IPS-18a (cell line): ENCODE data around the gene SMOC2.

Source experiments
- H3K27ac ChIP-seq: one replicate; pipeline ENCODE4 v1.5.1; 2013; ENCODE audit warnings: low read length
- H3K27me3 ChIP-seq: one replicate; pipeline ENCODE4 v1.6.1; 2013; ENCODE audit warnings: mild to moderate bottlenecking, low read length; ENCODE audit not compliant: control insufficient read depth, insufficient read depth
- H3K36me3 ChIP-seq: one replicate; pipeline ENCODE4 v1.6.1; 2013; ENCODE audit warnings: low read depth, low read length; ENCODE audit not compliant: control insufficient read depth
- H3K4me1 ChIP-seq: one replicate; pipeline ENCODE4 v1.6.1; 2013; ENCODE audit warnings: low read depth, low read length; ENCODE audit not compliant: control insufficient read depth
- H3K4me3 ChIP-seq: one replicate; pipeline ENCODE4 v1.5.1; 2013; ENCODE audit warnings: low read length
- H3K9ac ChIP-seq: one replicate; pipeline ENCODE4 v1.6.1; 2013; ENCODE audit warnings: mild to moderate bottlenecking, low read length, moderate library complexity
- H3K9me3 ChIP-seq: one replicate; pipeline ENCODE4 v1.6.1; 2013; ENCODE audit warnings: low read depth, low read length; ENCODE audit not compliant: control insufficient read depth

SMOC2 gene

GRCh38 chr6:168472363-168472762 lies 31.4 kb downstream of the SMOC2 start:
- Histone ChIP-seq H3K9me3 (no peaks in the 10 kb centered on the region), H3K9ac (no peak overlapping the region), H3K27ac (no peak overlapping the region), H3K4me1 (peaks cover 3% of the 10 kb centered on the region), H3K27me3 (no peaks in the 10 kb centered on the region), H3K4me3 (no peak overlapping the region), H3K36me3 (no peaks in the 10 kb centered on the region)

GRCh38 chr6:168473197-168473596 lies 32.2 kb downstream of the SMOC2 start:
- Histone ChIP-seq H3K4me1 (peaks cover 3% of the 10 kb centered on the region), H3K9me3 (no peaks in the 10 kb centered on the region), H3K36me3 (no peaks in the 10 kb centered on the region), H3K27me3 (no peaks in the 10 kb centered on the region), H3K4me3 (no peak overlapping the region), H3K9ac (no peak overlapping the region), H3K27ac (no peak overlapping the region)

GRCh38 chr6:168475188-168476013 lies 34.4 kb downstream of the SMOC2 start:
- H3K36me3 ChIP-seq: no peaks in the 10 kb centered on the region
- no peaks in the 10 kb centered on the region for H3K27me3 ChIP-seq
- H3K9me3 ChIP-seq: no peaks in the 10 kb centered on the region
- H3K4me3 ChIP-seq: no peak overlapping the region
- no peak overlapping the region for H3K27ac ChIP-seq
- no peak overlapping the region for H3K9ac ChIP-seq
- H3K4me1 ChIP-seq: no peaks in the 10 kb centered on the region

GRCh38 chr6:168479421-168479820 lies 38.4 kb downstream of the SMOC2 start:
- Histone ChIP-seq H3K36me3 (no peaks in the 10 kb centered on the region), H3K9ac (no peak overlapping the region), H3K9me3 (no peaks in the 10 kb centered on the region), H3K27me3 (no peaks in the 10 kb centered on the region), H3K4me3 (no peak overlapping the region), H3K4me1 (no peaks in the 10 kb centered on the region), H3K27ac (no peak overlapping the region)

- Histone ChIP-seq H3K4me1 (no peaks in the 10 kb centered on the region), H3K27ac (no peak overlapping the region), H3K27me3 (no peaks in the 10 kb centered on the region), H3K9me3 (no peaks in the 10 kb centered on the region), H3K4me3 (no peak overlapping the region), H3K9ac (no peak overlapping the region), H3K36me3 (no peaks in the 10 kb centered on the region)
Observed at GRCh38 chr6:168480481-168480880, 39.5 kb downstream of the SMOC2 start.

- H3K36me3 ChIP-seq: no peaks in the 10 kb centered on the region
- H3K9me3 ChIP-seq: no peaks in the 10 kb centered on the region
- no peak overlapping the region for H3K9ac ChIP-seq
- H3K4me1 ChIP-seq: no peaks in the 10 kb centered on the region
- H3K27me3 ChIP-seq: no peaks in the 10 kb centered on the region
- H3K27ac ChIP-seq: no peak overlapping the region
- H3K4me3 ChIP-seq: no peak overlapping the region
Observed at GRCh38 chr6:168485818-168486217, 44.8 kb downstream of the SMOC2 start.

- H3K27me3 ChIP-seq: no peaks in the 10 kb centered on the region
- H3K4me1 ChIP-seq: no peaks in the 10 kb centered on the region
- no peaks in the 10 kb centered on the region for H3K9me3 ChIP-seq
- H3K9ac ChIP-seq: no peak overlapping the region
- no peaks in the 10 kb centered on the region for H3K36me3 ChIP-seq
- no peak overlapping the region for H3K27ac ChIP-seq
- H3K4me3 ChIP-seq: no peak overlapping the region
Observed at GRCh38 chr6:168490757-168491156, 49.8 kb downstream of the SMOC2 start.

- H3K36me3 ChIP-seq: no peaks in the 10 kb centered on the region
- no peak overlapping the region for H3K27ac ChIP-seq
- no peaks in the 10 kb centered on the region for H3K27me3 ChIP-seq
- H3K4me3 ChIP-seq: no peak overlapping the region
- no peaks in the 10 kb centered on the region for H3K9me3 ChIP-seq
- H3K9ac ChIP-seq: no peak overlapping the region
- H3K4me1 ChIP-seq: peaks cover 7% of the 10 kb centered on the region
Observed at GRCh38 chr6:168493976-168494375, 53.0 kb downstream of the SMOC2 start.

GRCh38 chr6:168494726-168495125 lies 53.7 kb downstream of the SMOC2 start:
- Histone ChIP-seq H3K4me1 (peaks cover 7% of the 10 kb centered on the region), H3K4me3 (no peak overlapping the region), H3K9me3 (no peaks in the 10 kb centered on the region), H3K36me3 (no peaks in the 10 kb centered on the region), H3K9ac (no peak overlapping the region), H3K27me3 (no peaks in the 10 kb centered on the region), H3K27ac (no peak overlapping the region)

- Histone ChIP-seq H3K27ac (no peak overlapping the region), H3K9ac (no peak overlapping the region), H3K4me3 (no peak overlapping the region), H3K27me3 (no peaks in the 10 kb centered on the region), H3K9me3 (no peaks in the 10 kb centered on the region), H3K36me3 (no peaks in the 10 kb centered on the region), H3K4me1 (peaks cover 7% of the 10 kb centered on the region)
Observed at GRCh38 chr6:168495133-168495532, 54.1 kb downstream of the SMOC2 start.

GRCh38 chr6:168495636-168496035 lies 54.7 kb downstream of the SMOC2 start:
- no peaks in the 10 kb centered on the region for H3K36me3 ChIP-seq
- H3K4me3 ChIP-seq: no peak overlapping the region
- H3K9ac ChIP-seq: no peak overlapping the region
- peaks cover 7% of the 10 kb centered on the region for H3K4me1 ChIP-seq
- no peaks in the 10 kb centered on the region for H3K27me3 ChIP-seq
- H3K27ac ChIP-seq: no peak overlapping the region
- H3K9me3 ChIP-seq: no peaks in the 10 kb centered on the region
